Mononuclear cell (primary cell): ENCODE measurements around the gene INAFM1. TPM values are rescaled to one million over a fixed set of nuclear protein-coding genes. Genes with fewer than 3 reads are reported as not detected.
"Not testable (repeated sequence)": the region's sequence is repeated elsewhere in the genome, so short reads cannot be mapped to it uniquely, and the experiment has no call there.

Experiments used
- H3K27me3 ChIP-seq: 2 replicates; pipeline ENCODE4 v1.6.0; 2011; ENCODE audit warnings: low read length, control low read depth; ENCODE audit not compliant: insufficient read depth
- H3K4me1 ChIP-seq: 2 replicates; pipeline ENCODE4 v1.5.1; 2011; ENCODE audit warnings: mild to moderate bottlenecking, low read length, control low read depth; ENCODE audit not compliant: insufficient read depth
- H3K4me3 ChIP-seq: 2 replicates; pipeline ENCODE4 v1.5.1; 2011; ENCODE audit warnings: mild to moderate bottlenecking, low read length, moderate library complexity
- H3K9me3 ChIP-seq: 2 replicates; pipeline ENCODE4 v1.5.1; 2011; ENCODE audit warnings: low read depth, mild to moderate bottlenecking, control low read depth, low read length
- total RNA-seq: library from RNA; depleted of rRNA; stranded (reverse); fragments of >200 nt; gene quantifications from one replicate; pipeline ENCODE4 v1.2.3, GENCODE V29; 2012

INAFM1 gene
- total RNA-seq, 1 donor: 1.4 TPM

GRCh38 chr19:47273313-47274070, 1.2 kb upstream of the INAFM1 start:
- peak overlapping the region; percentile 91 for H3K4me3 ChIP-seq
- peaks cover 26% of the 10 kb centered on the region for H3K4me1 ChIP-seq
- H3K27me3 ChIP-seq: no peaks in the 10 kb centered on the region
- H3K9me3 ChIP-seq: no peaks in the 10 kb centered on the region

DNA sequence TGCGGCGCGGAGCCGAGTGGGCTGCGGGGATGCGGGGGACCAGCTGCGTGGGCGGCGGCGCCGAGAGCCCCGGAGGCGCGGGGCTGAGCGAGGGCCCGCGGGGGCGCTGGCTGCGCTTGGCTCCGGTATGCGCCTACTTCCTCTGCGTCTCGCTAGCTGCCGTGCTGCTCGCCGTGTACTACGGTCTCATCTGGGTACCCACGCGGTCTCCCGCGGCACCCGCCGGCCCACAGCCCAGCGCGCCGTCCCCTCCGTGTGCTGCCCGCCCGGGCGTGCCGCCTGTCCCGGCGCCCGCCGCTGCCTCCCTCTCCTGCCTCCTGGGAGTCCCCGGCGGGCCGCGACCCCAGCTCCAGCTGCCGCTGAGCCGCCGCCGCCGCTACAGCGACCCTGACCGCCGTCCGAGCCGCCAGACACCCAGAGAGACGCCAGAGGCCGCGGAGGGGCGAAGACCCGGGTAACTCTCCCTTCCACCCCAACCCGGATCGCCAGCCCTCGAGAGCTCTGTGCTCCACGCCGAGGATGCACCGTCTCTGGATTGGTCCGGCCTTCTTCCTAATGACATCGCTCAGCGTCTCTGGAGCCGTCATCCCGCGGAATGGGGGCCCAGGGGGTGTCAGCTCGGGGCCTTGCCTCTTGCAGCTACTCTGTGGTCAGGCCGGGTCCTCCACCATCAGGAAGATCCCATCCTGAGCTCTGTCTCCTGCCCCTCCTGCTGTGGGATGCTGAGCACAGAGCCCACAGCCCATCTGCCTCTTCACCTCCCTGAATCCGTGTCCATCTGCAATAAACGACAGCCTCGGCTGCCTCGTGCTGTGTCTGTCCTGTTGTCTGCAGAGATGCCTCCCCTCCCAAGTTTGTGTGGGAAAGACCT, 441 bp downstream of the INAFM1 start:
- no peaks in the 10 kb centered on the region for H3K9me3 ChIP-seq
- no peaks in the 10 kb centered on the region for H3K27me3 ChIP-seq
- H3K4me3 ChIP-seq: peak overlapping the region; percentile 33
- peaks cover 26% of the 10 kb centered on the region for H3K4me1 ChIP-seq

DNA sequence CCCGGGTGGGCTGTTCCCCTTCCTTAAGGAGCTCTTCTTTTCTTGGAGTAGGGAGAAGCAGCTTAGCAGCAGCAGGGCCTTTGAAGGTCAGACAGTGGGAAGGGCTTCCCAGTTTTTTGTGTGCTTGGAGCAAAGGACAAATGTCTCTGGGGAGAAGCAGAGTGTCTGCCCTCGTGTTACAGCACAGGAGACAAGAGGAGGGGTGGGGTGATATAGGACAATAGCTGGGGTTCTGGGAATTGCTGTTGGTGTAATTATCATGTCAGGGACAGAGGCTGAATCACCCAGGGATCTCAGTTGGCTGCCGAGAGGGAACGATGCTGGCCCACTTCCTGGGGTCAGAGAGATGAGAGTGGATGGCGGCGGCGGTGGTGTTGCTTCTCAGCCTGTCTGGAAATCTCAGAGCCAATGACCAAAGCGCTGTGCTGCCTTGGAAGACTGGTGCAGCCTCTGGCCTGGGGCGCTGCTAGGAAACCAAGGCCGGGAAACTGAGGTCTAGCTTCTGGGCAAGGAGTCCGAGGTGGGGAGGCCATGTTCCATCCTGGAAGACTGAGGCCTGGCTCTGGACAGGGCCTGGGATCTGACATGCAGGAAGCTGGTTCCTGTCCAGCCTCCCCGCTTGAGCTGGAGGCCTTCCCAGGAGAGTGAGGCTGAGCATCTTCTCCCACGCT, 1.2 kb downstream of the INAFM1 start:
- Histone ChIP-seq H3K4me1 (peaks cover 26% of the 10 kb centered on the region), H3K4me3 (no peak overlapping the region), H3K27me3 (no peaks in the 10 kb centered on the region), H3K9me3 (no peaks in the 10 kb centered on the region)

GRCh38 chr19:47276513-47276912, 1.8 kb downstream of the INAFM1 start:
- peaks cover 26% of the 10 kb centered on the region for H3K4me1 ChIP-seq
- not testable (repeated sequence) for H3K9me3 ChIP-seq, H3K4me3 ChIP-seq, H3K27me3 ChIP-seq

DNA sequence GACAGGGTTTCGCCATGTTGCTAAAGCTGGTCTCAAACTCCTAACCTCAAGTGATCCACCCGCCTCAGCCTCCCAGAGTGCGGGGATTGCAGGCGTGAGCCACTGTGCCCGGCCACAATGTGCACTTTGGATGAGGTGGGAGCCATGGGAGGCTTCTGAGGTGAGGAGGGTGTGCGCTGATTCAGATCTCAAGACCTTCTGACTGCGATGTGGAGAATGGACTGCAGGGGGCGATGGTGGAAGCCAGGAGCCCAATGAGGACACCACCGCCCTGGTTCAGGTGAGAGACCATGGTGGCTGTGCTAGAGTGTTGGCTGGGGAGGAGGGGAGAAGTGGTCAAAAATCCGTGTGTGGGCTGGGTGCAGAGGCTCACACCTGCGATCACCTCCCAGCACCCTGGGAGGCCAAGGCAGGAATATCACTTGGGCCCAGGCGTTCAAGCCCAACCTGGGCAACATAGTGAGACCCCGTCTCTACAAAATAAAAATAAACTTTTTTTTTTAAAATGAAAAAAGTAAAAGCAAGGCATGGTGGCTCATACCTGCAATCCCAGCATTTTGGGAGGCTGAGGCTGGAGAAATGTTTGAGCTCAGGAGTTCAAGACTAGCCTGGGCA, 5.6 kb downstream of the INAFM1 start:
- no peaks in the 10 kb centered on the region for H3K9me3 ChIP-seq
- peaks cover 6% of the 10 kb centered on the region for H3K4me1 ChIP-seq

GRCh38 chr19:47283405-47284059, 8.8 kb downstream of the INAFM1 start:
- no peaks in the 10 kb centered on the region for H3K4me1 ChIP-seq
- H3K4me3 ChIP-seq: no peak overlapping the region
- H3K9me3 ChIP-seq: no peaks in the 10 kb centered on the region
- no peaks in the 10 kb centered on the region for H3K27me3 ChIP-seq

More for the DNA sequence above, 5.6 kb downstream of the INAFM1 start:
- no peaks in the 10 kb centered on the region for H3K27me3 ChIP-seq
- no peak overlapping the region for H3K4me3 ChIP-seq

DNA sequence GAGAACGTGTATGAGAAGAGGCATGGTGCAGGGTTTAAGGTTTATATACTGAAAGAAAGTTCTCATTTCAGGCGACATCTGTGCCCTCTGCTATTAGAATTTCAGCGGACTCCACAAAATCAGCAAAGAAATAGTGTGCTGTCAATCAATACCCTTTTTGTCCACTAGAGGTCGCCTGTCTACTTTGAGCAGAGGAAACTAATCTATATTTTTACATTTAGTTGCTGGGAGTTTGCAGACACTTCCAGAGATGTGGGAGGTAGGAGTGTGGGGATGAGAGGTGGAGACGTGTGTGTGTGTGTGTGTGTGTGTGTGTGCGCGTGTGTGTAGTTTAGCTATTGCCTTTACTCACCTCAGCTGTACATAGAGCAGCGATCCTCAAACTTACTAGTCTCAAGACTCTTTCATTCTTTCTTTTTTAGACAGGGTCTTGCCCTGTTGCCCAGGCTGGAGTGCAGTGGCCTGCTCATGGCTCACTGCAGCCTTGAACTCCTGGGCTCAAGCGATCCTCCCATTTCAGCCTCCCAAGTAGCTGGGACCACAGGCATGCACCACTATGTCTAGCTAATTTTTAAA, 9.7 kb downstream of the INAFM1 start:
- H3K4me3 ChIP-seq: no peak overlapping the region
- H3K27me3 ChIP-seq: no peaks in the 10 kb centered on the region
- no peaks in the 10 kb centered on the region for H3K4me1 ChIP-seq
- H3K9me3 ChIP-seq: no peaks in the 10 kb centered on the region

- no peaks in the 10 kb centered on the region for H3K27me3 ChIP-seq
- no peak overlapping the region for H3K4me3 ChIP-seq
- H3K4me1 ChIP-seq: peaks cover 25% of the 10 kb centered on the region
- no peaks in the 10 kb centered on the region for H3K9me3 ChIP-seq
These were observed 21.4 kb downstream of the INAFM1 start for GRCh38 chr19:47296036-47296435.

GRCh38 chr19:47300867-47301266, 26.2 kb downstream of the INAFM1 start:
- H3K27me3 ChIP-seq: not testable (repeated sequence)

DNA sequence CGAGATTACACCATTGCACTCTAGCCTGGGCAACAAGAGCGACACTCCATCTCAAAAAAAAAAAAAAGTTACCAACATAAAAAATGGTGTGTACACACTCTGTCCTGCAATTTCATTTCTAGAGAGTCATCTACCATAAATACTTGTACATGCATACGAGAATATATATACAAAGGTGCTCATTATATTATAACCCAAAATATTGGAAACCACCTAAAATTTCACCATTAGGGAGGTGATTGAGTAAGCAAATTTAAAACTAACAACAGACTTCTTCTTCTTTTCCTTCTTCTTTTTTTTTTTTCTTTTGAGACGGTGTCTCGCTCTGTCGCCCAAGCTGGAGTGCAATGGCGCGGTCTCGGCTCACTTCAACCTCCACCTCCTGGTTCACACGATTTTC, 27.6 kb downstream of the INAFM1 start:
- Histone ChIP-seq H3K4me1 (peaks cover 27% of the 10 kb centered on the region), H3K9me3 (no peaks in the 10 kb centered on the region), H3K4me3 (no peak overlapping the region), H3K27me3 (no peaks in the 10 kb centered on the region)

More at GRCh38 chr19:47300867-47301266, 26.2 kb downstream of the INAFM1 start:
- not testable (repeated sequence) for H3K9me3 ChIP-seq, H3K4me3 ChIP-seq
- H3K4me1 ChIP-seq: peaks cover 33% of the 10 kb centered on the region

- H3K9me3 ChIP-seq: no peaks in the 10 kb centered on the region
- H3K4me1 ChIP-seq: peaks cover 34% of the 10 kb centered on the region
- H3K27me3 ChIP-seq: no peaks in the 10 kb centered on the region
- no peak overlapping the region for H3K4me3 ChIP-seq
These were observed 29.3 kb downstream of the INAFM1 start for GRCh38 chr19:47303966-47304365.

- no peaks in the 10 kb centered on the region for H3K27me3 ChIP-seq
- H3K4me1 ChIP-seq: peaks cover 37% of the 10 kb centered on the region
- H3K4me3 ChIP-seq: no peak overlapping the region
- H3K9me3 ChIP-seq: no peaks in the 10 kb centered on the region
These were observed 30.6 kb downstream of the INAFM1 start for GRCh38 chr19:47305309-47305751.

DNA sequence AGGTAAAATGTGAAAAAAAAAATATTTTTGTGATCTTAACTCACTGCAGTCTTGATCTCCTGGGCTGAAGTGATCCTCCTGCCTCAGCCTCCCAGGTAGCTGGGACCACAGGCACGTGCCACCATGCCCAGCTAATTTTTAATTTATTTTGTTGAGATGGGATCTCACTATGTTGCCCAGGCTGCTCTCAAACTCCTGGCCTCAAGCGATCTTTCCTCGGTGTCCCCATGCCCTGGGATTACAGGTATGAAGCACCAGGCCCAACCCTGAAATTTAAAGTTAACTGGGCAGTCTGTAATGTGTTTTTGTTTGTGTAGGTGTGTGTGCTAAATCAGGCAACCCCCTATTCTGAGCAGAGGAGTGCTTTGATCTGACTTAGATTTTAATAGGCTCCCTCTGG, 31.6 kb downstream of the INAFM1 start:
- Histone ChIP-seq H3K4me1 (peaks cover 39% of the 10 kb centered on the region), H3K27me3 (no peaks in the 10 kb centered on the region), H3K4me3 (no peak overlapping the region), H3K9me3 (no peaks in the 10 kb centered on the region)

DNA sequence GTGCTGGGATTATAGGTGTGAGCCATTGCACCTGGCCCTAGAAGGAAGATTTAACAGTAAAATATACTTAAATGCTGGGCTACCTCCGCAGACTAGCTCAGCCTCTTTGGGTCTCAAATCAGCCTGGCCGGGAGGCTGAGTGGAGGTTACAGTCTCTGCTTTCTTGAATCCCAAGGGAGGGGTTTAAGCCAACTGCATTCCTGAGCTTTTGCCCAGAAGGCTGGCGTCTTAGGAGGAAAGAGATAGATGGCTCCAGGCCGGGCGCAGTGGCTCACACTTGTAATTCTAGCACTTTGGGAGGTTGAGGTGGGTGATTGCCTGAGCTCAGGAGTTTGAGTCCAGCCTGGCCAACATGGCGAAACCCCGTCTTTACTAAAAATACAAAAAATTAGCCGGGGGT, 34.4 kb downstream of the INAFM1 start:
- Histone ChIP-seq H3K27me3 (no peaks in the 10 kb centered on the region), H3K4me1 (peaks cover 55% of the 10 kb centered on the region), H3K9me3 (no peaks in the 10 kb centered on the region), H3K4me3 (no peak overlapping the region)
